ENCODE results near the gene ZXDC. TPM values are rescaled to one million over a fixed set of nuclear protein-coding genes. Genes with fewer than 3 reads are reported as not detected.
A peak's percentile ranks its signal among the peaks of the same experiment; 100 is the strongest.

Gene ZXDC
- total RNA-seq, 1 experiment from 2014 or later = 28.3 TPM

GRCh38 chr3:126394179-126394976 lies 81.3 kb downstream of the ZXDC start, which contains the start of gene CFAP100:
TSS of gene CFAP100 (plus strand) at chr3:126394909. CDS start at chr3:126396001, 1,092 bp downstream.
- H3K27me3 ChIP-seq (ENCODE audit: insufficient read depth, low read length) = peaks cover 16% of the 10 kb centered on the region; the same call in 1 of the 2 replicates
- H2AFZ ChIP-seq (ENCODE audit: low read length) = no peak within 1 kb of the TSS

More at GRCh38 chr3:126394179-126394976, 81.3 kb downstream of the ZXDC start, which contains the start of gene CFAP100:
- Histone ChIP-seq H2BK15ac (ENCODE audit: low read depth, low read length) (no peak within 1 kb of the TSS), H2BK20ac (ENCODE audit: low read depth, low read length, poor library complexity, severe bottlenecking) (no peak within 1 kb of the TSS), H3K4me1 (ENCODE audit: insufficient read depth, low read length) (no peaks in the 10 kb centered on the region), H3K56ac (ENCODE audit: insufficient read length, low read depth, low read length) (no peak within 1 kb of the TSS), H3K79me2 (ENCODE audit: insufficient read depth, low read length) (no peaks in the 10 kb centered on the region), H4K5ac (ENCODE audit: insufficient read length, low read depth, low read length) (no peak within 1 kb of the TSS), H2BK12ac (ENCODE audit: insufficient read length, low read depth, low read length) (no peak within 1 kb of the TSS), H3K4ac (ENCODE audit: low read depth, low read length) (no peak within 1 kb of the TSS), H3K23me2 (ENCODE audit: insufficient read length, low read depth, low read length, poor library complexity, severe bottlenecking) (no peaks in the 10 kb centered on the region), H3K9ac (ENCODE audit: extremely low read depth, insufficient read length, low read length) (no peak within 1 kb of the TSS), H3K18ac (ENCODE audit: insufficient read length, low read depth, low read length) (peak within 1 kb of the TSS; percentile 59), H3T11ph (ENCODE audit: low read length) (no peak within 1 kb of the TSS), H3K27ac (ENCODE audit: insufficient read length, low read depth, low read length) (no peak within 1 kb of the TSS), H2AK5ac (ENCODE audit: insufficient read length, low read length) (no peak within 1 kb of the TSS), H3K79me1 (ENCODE audit: insufficient read depth, low read depth, low read length, poor library complexity, severe bottlenecking) (no peaks in the 10 kb centered on the region), H3K23ac (ENCODE audit: insufficient read length, low read depth, low read length) (no peak within 1 kb of the TSS), H3K9me3 (ENCODE audit: control insufficient read depth, low read depth, low read length) (no peaks in the 10 kb centered on the region), H2BK5ac (ENCODE audit: insufficient read length, low read length) (no peak within 1 kb of the TSS), H4K8ac (replicated peaks; ENCODE audit: insufficient read length, low read depth, low read length) (no peak within 1 kb of the TSS), H2BK120ac (ENCODE audit: low read depth, low read length, poor library complexity, severe bottlenecking) (no peak within 1 kb of the TSS), H3K14ac (ENCODE audit: insufficient read depth, low read length) (no peak within 1 kb of the TSS; the same call in 1 of the 2 replicates), H4K20me1 (ENCODE audit: control insufficient read depth, insufficient read depth, insufficient read length) (no peaks in the 10 kb centered on the region), H4K91ac (ENCODE audit: insufficient read length, low read depth, low read length) (no peak within 1 kb of the TSS), H3K4me2 (ENCODE audit: insufficient read depth, insufficient read length, low read length) (peak within 1 kb of the TSS; percentile 27)
- H3K36me3 Mint-ChIP-seq (ENCODE audit: insufficient read depth in 1 of 3, low read depth in 3 of 3) = no peaks in the 10 kb centered on the region; a peak in 1 of 7 replicates
- peaks cover 15 to 17% of the 10 kb centered on the region in 2 experiments for H3K4me1 Mint-ChIP-seq
- peaks cover 78% of the 10 kb centered on the region for H3K27me3 Mint-ChIP-seq (ENCODE audit: low read depth)
- no peak within 1 kb of the TSS for H3K27ac Mint-ChIP-seq
- TF ChIP-seq CTCF (conservative IDR thresholded peaks at IDR 0.05) = no peak
- H3K4me3 Mint-ChIP-seq = peak within 1 kb of the TSS; percentile 59 to 72
- H3K9me3 Mint-ChIP-seq = peaks cover 0 to 3% of the 10 kb centered on the region in 2 experiments; a peak in 2 of 5 replicates
- no CpG with 5 or more reads among the region's 43 CpGs for WGBS (ENCODE audit: extremely low coverage, insufficient read length, low lambda C conversion rate)
- DNase-seq = peak; percentile 88
